HG03097 (cell line): ENCODE data around the gene IFI27L2.

ENCODE experiments used
- ATAC-seq: cut with Tn5 transposase; IDR thresholded peaks from one replicate; pipeline ENCODE4 v1.9.1; 2021; ENCODE audit not compliant: unreplicated experiment, low FRiP score

Gene IFI27L2

DNA sequence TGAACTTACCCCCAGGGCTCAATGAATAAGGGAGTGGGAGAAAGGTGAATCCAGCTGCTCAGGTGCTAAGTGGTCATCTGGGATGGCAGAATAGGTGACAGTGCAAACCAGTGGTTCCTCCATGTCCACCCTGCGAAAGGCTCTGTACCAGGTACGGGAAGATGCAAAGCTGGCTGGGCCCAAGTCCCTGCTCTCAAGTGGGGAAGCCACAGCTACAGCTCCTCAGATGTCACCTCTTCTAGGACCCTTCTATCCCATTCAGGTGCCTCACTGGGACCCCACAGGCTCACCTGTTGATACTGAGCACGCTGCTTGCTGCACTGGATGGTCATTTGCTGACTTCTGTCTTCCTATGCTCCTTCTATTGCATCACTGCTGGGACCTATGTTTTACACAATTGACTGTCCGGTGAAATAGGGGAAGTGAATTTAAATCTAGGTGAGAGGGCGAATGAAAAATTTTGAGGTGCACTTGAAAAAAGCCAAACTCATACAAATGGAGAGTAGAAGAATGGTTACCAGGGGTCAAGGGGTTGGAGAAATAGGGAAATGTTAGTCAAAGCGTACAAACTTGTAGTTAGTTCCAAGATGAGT, 24.4 kb upstream of the IFI27L2 start:
- ATAC-seq, result no peak

DNA sequence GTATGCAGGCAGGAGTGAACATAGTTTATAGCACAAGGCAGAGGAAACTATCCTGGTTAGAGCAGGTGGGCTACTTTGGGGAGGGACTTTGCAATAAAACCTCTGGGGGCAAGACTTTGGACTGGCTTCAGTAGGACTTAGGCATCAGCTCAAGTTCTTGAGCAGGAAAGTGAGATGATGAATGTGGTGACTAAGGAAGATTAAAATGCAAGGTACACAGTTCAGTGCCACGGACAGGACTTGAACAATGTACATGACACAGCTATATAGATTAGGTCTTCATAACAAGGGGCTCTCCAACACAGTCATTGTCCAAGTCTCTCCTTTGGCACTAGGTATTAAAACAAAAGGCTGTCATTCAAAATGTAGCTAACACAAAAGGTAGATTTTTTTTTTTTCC, 23.3 kb upstream of the IFI27L2 start:
- ATAC-seq, result no peak

DNA sequence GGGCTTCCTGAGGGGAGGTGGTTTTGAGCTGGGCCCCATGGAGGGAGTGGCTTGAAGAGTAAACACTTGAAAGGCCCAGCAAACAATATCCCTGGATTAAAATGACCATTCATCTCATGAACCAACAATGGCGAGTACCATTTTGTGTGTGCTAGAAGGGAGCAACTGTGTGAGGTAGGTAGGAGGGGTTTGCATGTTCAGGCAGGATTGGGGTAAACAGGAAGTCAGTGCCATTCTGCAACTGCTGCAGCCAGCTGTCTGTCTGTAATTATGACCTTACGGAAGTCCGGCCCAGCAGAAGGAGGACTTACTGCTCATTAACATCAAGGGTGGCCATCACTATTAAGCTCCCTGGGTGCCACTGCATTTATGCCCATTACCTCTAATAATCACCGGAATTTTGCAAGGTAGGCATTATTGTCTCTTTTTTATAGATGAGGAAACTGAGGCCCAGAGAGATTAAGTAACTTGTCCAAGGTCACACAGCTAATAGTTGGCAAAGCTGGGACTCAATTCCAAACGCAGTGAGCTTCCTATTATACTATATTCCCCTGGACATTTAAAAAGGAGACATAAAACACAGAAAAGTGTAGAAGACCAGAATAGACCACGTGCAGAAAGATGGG, 16.6 kb upstream of the IFI27L2 start:
- ATAC-seq, result no peak

DNA sequence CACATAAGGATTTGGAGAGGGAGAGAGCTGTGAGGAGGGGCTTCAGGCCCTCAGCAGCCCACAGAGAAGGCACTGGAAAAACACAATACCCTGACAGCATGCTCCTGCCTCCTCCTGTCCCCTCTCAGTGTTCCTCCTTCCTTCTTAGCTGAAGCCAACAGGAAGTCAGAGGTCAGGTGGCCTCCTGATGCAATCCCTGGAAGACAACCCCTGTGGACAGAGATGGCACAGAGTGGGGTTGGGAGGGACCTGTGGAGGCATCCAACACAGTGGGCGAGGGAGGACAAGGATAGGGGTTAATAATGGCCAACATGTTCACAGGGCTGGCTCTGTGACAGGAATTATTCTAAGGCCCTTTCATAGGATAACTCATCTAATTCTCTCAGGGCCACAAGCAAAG, 15.4 kb upstream of the IFI27L2 start:
- ATAC-seq, result no peak

DNA sequence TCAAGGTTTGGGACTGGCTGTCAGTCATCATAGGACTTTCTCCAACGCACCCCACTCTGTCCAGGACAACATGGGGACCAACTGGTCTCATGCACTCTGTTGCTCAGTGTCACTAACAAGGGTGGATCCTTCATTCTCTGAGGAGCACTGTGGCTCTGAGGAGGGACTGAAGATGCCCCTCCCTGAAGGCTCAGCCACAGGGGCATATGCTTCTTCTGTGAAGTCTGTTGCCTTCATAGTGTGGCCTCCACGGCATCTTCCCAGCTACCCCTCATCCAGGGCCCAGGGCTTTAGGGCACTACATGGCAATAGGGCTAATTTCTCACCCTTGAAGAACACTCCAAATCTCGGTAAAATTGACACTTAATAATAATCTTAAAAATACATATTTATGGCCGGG, 14.3 kb upstream of the IFI27L2 start:
- ATAC-seq, result no peak

DNA sequence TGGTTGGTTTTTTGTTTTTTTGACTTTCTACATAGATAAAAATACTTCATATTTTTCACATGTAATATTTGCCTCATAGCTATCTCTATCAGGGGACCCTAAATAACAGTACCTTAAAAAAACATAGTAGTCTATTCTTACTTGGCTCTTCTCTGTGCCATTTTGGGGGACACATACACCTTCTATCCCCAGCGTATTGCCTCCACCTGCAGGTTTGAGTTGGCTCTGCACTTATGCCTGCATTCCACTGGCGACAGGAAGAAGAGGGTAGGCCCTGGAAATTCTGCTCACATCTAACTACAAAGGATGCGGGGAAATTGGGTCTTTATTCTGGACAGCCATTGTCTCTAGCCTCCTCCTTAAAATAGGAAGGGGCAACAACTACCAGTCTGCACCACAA, 13.8 kb upstream of the IFI27L2 start:
- no peak for ATAC-seq

DNA sequence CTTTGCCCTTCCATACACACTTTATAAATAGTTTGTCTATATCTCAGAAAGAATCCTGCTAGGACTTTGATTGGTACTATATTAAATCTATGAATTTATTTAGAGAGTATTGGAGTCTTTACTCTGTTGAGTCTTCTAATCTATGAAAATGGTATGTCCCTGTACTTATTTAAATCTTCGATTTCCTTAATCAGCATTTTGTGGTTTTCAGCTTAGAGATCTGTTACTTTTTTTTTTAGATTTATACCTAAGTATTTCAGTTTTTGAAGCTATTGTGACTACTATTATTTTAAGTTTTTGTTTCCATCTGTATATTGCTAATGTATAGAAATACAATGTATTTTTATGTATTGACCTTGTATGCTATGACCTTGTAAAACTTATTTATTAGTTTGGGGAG, 13.4 kb upstream of the IFI27L2 start:
- no peak for ATAC-seq

DNA sequence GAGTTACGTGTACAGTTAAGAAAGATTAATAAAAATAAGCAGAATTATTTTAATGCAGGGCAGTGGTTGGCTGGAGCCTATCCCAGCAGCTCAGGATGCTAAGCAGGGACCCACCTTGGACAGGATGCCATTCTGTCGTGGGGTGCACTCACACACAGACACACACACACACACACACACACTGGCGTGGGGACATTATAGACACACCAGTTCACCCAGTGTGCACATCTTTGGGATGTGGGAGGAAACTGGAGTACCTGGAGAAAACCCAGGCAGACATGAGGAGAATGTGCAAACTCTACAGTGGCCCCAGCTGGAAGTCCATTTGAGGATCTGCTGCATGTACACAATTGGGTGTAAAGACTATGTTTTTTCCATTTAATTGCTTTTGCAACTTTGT, 12.8 kb upstream of the IFI27L2 start:
- no peak for ATAC-seq

DNA sequence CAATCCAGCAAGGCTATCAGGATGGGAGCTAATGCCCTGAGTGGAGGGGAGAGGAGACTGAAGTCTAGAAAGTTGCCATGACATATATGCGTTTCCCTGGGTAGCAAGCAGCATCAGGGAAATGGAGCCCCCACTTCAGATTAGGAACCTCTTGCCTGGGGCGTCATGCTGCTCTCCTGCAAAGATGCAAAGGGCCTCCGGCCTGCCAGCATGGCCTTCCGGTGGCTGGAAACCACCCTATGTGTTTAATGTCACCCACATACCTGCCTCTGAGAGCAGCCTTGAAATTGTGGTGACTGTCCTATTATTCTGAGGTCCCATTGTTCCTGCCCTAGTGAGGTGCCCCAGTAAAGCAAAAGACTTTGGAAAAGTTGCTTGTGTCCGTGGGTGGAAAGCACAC, 10.0 kb upstream of the IFI27L2 start:
- ATAC-seq, result no peak

DNA sequence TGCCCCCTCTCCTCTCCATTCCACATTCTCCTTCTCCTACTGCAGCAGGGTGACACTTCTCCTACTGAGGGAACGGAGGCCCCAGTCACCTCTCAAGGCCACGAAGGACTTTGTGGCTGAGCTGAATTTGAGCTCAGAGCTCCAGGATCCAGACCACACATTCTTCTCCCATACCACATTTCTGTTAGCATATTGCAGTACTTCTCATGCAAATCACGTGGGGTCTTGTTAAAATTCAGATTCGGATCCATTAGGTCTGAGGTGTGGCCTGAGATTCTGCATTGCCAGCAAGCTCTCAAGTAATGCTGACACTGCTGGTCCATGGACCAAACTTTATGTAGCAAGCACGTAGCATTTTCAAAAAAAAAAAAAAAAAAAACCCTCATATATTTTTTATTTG, 9.6 kb upstream of the IFI27L2 start:
- ATAC-seq, result no peak

DNA sequence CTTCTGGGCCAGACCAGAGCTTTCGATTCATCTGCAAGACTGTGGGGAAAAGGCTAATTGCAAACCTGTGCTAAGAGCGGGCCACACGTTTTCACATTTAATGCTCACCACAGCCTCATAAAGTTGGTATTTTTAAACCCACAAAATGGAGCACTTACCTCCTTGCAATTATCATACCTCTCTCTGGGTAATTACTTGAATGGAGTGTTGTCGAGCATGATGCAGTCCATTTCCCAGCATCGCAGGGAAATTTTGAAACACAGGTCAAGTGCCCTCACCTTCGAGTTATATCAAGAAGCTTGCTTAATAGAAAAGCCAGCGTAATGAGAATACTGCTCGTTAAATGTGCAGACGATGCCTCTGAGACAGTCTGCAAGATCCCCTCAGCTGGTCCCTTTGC, 8.8 kb upstream of the IFI27L2 start:
- ATAC-seq, result no peak

DNA sequence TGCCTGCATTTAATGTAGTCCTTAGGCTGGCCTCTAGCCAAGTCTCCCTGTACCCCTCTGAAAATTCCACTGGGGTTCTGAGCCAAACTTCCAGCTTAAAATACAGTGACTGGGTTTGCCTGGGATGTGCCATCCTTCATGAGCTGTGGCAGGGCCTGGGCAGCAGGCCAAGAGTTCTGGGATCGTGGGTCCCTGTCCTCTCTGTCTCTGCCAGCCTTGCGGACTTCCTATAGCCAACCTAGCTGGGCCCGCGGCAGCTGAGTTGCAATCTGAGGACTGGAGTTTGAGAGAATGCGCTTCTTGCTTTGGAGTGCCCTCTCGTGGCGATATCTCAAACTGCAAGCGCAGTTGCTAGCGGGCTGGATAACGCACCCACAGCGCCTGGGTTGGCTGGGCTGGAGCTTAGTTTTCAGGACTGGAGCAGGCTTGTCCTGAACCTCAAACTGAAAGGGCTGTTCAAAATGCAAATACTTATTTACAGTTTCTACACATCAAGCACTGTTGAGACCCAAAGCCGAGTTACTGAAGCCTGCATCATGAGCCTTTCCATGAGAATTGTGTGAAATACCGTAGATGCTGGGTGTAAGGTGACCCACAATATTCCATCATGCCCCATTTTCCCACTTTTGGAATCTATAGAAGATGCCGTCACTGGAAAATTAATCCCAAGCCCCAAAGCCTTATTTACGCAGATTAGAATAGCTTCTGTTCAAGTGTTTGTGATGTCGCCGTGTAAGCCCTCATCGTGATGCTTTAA, 7.3 kb upstream of the IFI27L2 start:
- ATAC-seq, result no peak

DNA sequence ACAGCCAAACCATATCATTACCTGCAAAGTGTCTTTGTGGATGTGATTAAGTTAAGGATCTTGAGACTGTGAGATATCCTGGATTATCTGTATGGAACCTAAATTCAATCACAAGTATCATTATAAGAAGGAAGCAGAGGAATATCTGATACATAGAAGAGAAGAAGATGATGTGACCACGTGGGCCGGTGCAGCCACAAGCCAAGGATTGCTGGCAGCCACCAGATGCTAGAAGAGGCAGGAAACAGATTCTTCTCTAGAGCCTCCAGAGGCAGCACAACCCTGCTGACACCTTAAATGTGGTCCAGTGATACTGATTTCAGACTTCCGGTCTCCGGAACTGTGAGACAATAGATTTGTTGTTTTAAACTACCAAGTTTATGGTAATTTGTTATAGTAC, 6.1 kb upstream of the IFI27L2 start:
- no peak for ATAC-seq

DNA sequence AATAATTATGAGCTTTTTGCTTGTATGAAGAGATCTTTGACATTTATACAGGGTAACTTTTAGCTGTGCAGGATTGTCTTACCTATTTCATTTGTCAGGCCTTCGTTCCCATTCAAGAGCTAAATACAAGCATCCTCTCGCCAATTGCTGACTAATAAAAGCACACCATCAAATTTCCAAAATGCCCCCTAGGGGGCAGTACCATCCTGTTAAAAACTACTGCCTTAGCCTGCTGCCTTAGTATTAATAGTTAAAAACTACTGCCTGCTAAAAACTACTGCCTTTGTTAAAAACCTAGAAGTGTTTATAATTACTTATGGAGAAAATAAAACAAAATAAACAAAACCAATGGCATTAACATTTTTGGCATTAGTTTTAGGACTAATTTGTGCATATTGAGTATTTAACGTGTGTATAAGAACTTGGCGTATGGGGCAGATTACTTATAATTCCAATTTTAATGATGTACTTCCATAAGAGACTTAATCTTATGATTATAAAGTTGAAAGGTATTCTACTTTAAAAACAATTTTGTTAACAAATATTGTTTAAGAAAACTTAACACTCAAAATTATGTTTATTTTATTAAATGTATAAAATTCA, 3.0 kb upstream of the IFI27L2 start:
- ATAC-seq, result no peak

DNA sequence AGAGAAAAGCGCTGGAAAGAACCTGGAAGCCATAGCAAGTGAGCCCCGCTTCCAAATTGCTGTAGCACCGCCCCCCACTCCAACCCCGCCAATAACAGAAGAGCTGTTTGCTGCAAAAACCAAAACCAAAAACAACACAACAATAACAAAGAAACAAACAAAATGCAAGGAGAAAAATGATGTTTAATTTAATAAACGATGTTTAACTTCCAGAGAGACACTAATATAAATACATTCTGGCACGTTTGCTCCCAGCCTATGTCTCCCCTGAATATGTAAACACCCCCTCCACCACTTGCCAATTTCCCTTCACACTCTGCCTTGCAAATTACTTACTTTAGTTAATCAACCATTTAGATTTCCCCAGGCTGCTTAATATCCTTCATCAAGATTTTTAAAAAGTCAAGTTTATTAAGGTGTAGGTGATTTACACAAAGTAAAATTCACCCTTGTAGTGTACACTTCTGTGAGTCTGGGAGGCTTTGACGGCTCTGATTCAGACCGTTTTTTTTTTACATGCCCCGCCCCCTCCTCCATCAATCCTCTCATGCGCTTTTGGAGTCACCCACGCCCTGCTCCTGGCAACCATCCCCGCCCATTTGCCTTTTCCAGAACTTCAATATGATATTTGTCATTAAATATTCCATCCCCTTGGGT, 482 bp upstream of the IFI27L2 start:
- no peak for ATAC-seq

DNA sequence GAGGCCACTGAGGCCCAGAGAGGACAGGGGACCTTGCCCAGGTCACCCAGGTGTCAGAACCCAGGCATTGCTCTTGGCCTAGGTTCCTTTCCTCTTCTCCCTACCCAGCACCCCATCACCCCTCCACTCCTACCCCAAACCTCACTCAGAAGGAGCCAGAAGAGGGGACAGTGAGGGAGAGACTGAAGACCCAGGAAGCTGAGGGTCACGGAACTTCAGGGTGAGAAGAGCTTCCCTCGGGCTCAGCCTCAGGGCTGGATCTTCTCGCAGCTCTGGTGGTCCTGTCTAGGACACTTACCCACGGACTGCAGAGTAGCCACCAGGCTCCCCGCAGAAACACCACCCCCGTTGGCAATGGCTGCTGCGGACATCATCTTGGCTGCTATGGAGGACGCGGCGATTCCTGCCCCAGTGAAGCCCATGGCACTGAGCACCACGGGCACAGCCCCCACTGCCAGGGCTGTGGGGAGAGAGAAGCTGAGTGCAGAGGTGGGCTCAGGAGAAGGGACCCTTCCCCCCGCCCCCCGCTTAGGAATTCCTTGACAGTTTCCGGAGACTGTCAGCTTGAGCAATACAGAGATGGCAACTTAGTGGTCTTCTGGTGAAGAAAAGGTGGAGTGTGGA, 1.1 kb downstream of the IFI27L2 start:
- no peak for ATAC-seq

DNA sequence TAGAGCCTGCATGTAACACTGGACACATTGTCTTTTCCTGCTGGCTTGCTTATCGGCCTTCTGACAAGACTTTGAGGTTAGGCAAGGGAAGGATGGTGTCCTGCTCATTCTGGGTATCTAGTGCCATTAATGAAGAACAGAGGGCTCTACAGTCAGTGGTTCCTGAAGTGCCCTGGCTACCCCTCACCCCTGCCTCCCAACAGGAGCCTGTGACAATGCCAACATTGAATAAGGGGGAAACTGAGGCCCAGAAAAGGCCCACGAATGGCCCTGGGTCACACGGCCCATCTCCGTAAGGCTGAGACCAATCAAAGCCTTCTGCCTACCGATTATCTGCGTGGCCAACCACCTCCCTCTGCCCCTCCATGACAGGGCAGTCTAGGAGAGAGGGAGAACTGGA, 2.1 kb downstream of the IFI27L2 start:
- ATAC-seq, result no peak

DNA sequence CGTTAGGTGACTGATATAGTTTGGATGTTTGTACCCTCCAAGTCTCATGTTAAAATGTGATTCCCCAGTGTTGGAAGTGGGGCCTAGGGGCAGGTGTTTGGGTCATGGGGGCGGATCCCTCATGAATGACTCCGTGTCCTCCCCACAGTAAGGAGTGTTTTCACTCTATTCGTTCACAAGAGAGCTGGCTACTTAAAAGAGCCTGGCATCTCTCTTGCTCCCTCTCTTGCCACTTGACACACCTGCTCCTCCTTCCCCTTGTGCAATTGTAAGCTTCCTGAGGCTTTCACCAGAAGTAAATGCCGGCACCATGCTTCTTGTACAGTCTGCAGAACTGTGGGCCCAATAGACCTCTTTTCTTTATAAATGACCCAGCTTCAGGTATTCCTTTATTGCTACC, 2.6 kb downstream of the IFI27L2 start:
- ATAC-seq, result no peak

DNA sequence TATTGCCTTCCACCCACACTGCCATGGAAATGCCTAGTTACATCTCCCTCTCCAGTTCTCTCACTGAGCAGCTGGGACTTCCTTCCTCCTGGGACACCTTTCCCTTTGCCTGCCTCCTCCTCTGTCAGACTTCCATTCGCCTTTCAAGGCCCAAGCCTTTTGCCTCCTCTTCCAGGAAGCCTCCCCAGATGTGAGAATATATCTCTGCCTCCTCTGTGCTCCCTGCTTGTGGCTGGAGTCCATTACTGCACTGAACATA, 3.1 kb downstream of the IFI27L2 start:
- ATAC-seq, result no peak

DNA sequence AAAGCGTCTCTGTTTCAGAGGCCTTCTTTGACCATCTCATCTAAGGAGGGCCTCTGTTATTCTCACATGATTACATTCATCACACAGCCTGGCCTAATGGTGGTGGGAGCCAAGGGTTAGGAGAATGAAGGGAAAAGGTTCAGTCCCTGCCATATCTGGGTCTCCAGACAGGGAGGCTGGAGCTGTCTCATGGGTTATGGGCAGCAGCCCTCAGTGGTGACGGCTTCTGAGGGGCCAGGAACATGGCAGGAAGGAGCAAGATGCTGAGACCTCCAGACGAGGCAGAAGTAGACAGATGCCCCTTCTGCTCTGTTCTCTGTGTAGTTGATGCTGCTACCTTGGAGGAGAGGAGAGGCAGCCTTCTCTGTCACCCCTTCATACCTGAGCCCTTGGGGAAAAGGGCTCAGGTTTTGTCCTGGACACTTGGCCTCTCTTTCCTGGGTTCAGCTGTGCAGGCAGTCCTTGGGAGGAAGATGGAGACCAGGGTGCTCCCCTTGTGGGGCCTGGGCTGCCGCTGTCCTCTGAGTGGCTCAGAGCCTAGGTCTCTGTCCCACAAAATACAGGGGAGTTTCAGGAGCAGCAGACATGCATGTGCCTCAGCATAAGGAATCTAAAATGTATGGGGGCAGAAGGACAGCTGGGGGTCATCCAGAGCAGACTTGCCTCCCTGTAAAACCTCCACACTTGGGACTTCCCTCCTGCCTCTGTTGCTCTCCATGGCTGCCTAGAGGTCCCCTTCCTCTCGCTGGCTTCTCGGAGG, 3.6 kb downstream of the IFI27L2 start:
- no peak for ATAC-seq
